Erythroblast (primary cell): ENCODE measurements around the gene NOXA1.
"Not testable (repeated sequence)": the region's sequence is repeated elsewhere in the genome, so short reads cannot be mapped to it uniquely, and the experiment has no call there.

Experiments used
- GATA1 ChIP-seq: IDR thresholded peaks from 2 replicates; pipeline ENCODE4 v1.6.1; 2011; ENCODE audit warnings: low read depth, mild to moderate bottlenecking, control low read depth, low read length, moderate library complexity
- POLR2A ChIP-seq: IDR thresholded peaks from 2 replicates; pipeline ENCODE4 v1.6.1; 2011; ENCODE audit warnings: mild to moderate bottlenecking, low read length

DNA sequence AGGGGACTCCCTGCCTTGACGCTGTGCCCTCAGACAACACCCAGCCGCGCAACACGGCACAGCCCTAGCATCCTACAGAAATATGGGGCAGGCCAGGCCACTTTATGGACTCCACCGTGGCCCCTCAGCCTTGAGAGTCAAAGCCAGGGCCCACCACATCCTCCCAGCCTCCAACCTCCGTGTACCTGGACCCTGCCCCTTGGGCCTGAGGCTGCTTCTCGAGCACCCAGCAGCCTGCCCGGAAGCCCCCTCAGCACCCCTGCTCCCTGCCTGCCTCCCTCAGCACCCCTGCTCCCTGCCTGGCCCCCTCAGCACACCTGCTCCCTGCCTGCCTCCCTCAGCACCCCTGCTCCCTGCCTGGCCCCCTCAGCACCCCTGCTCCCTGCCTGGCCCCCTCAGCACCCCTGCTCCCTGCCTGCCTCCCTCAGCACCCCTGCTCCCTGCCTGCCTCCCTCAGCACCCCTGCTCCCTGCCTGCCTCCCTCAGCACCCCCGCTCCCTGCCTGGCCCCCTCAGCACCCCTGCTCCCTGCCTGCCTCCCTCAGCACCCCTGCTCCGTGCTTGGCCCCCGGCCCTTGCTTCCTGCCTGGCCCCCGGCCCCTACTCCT lies 36.6 kb upstream of the NOXA1 start:
- TF ChIP-seq POLR2A, GATA1: not testable (repeated sequence)
